Muscle layer of colon (tissue), 2 donors: ENCODE data around the gene PDE6G.
"Not testable (repeated sequence)": the region's sequence is repeated elsewhere in the genome, so short reads cannot be mapped to it uniquely, and the experiment has no call there.

Source experiments
- H3K27ac ChIP-seq: one replicate; pipeline ENCODE4 v1.7.0; 2013; ENCODE audit warnings: low read depth, mild to moderate bottlenecking, low read length, moderate library complexity
- H3K27me3 ChIP-seq, 2 donors: one replicate each; pipeline ENCODE4 v1.7.0; 2013; ENCODE audit warnings: low read length in 2 of 2, mild to moderate bottlenecking in 2 of 2; ENCODE audit not compliant: insufficient read depth in 2 of 2, control insufficient read depth in 1 of 2
- H3K36me3 ChIP-seq: one replicate; pipeline ENCODE4 v1.7.0; 2013; ENCODE audit warnings: mild to moderate bottlenecking, low read length; ENCODE audit not compliant: insufficient read depth
- H3K4me1 ChIP-seq: one replicate; pipeline ENCODE4 v1.7.0; 2013; ENCODE audit warnings: mild to moderate bottlenecking, low read length; ENCODE audit not compliant: insufficient read depth
- H3K4me3 ChIP-seq, 2 donors: one replicate each; pipeline ENCODE4 v1.7.0; 2013; ENCODE audit warnings: low read length in 2 of 2, low read depth in 1 of 2, mild to moderate bottlenecking in 1 of 2, moderate library complexity in 1 of 2
- H3K9ac ChIP-seq: one replicate; pipeline ENCODE4 v1.7.0; 2013; ENCODE audit warnings: low read length
- H3K9me3 ChIP-seq: one replicate; pipeline ENCODE4 v1.7.0; 2013; ENCODE audit warnings: mild to moderate bottlenecking, low read length
- donor health status: abdominal sarcoma.
- donor health status: Adenocarcinoma of cecum.

The PDE6G gene

DNA sequence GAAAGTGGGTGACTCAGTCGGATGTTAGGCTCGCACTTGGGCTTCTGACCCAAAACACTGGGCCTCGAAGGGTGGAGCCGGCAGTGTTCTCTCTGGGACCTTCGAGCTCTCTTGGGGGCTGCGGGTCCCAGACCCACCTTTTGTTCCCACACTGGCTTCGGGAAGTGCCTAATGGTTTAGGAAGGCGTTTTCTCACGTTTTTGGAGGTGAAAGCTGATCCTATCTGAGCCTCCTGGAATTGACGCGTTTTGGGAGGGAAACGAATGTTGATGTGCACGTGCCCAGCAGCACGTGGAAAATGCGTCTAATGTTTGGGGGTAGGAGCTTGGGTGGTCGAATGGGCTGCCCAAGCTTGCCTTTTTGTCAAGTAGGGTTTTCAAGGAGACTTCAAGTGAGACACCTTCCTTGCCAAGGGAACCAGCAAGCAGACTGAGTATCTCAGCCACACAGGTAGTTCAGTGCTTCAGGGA is 28.1 kb upstream of the PDE6G start:
- Histone ChIP-seq H3K4me3 (peak overlapping the region; percentile 82 to 86), H3K36me3 (peaks cover 34% of the 10 kb centered on the region), H3K9me3 (no peaks in the 10 kb centered on the region), H3K4me1 (peaks cover 22% of the 10 kb centered on the region), H3K27ac (peak overlapping the region; percentile 55), H3K9ac (peak overlapping the region; percentile 51), H3K27me3 (no peaks in the 10 kb centered on the region)

DNA sequence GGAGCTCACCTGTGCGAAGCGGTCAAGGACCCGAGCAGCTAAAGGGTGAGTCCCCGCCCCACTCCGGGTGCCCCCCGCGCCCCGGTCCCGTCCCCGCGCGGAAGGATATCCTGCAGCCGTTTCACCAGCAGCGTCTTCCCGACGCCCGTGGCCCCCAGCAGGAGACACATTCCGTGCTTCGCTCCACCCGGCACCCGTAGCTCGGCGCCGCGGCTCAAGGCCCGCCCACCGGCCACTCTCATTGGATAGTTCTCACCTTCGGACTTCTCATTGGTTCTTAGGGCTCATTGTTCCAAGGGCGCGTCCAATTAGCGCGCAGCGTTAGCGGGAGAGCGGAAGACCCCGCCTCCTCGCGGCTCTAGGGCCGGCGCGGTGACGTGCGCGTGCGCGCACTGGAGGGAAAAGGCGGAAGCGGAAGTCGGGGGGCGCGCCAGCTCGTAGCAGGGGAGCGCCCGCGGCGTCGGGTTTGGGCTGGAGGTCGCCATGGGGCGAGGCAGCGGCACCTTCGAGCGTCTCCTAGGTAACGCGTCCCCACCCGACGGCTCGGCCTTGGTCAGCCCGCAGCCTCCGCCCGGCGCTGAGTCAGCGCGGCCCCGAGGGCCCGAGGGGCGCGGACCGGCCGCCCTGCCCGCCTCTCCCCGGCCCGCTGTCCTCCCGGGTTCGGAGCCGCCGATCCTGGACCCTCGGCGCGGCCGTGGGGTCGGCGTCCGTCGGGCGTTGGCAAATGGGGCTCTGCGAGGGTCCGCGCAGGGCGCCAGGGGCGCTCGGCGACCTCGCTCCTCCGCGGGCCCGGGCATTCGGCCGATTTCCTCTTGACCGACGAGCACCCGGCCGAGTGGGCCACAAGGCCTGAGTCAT is 27.5 kb upstream of the PDE6G start, which contains the start of the genes ARL16 and HGS:
Gene ARL16, minus strand, starts transcription at position 214 of the 858 bp plus-strand sequence. Its CDS starts 44 bp downstream, at position 170.
Gene HGS, plus strand, starts transcription at position 428 of the 858 bp plus-strand sequence. Its CDS starts 56 bp downstream, at position 484.
- peak within 1 kb of the TSS; percentile 51 for H3K9ac ChIP-seq
- H3K27ac ChIP-seq, result peak within 1 kb of the TSS; percentile 81
- H3K4me1 ChIP-seq, result peaks cover 22% of the 10 kb centered on the region
- no peaks in the 10 kb centered on the region for H3K9me3 ChIP-seq
- peak within 1 kb of the TSS; percentile 82 to 86 for H3K4me3 ChIP-seq
- H3K36me3 ChIP-seq, result peaks cover 30% of the 10 kb centered on the region
- no peaks in the 10 kb centered on the region for H3K27me3 ChIP-seq

DNA sequence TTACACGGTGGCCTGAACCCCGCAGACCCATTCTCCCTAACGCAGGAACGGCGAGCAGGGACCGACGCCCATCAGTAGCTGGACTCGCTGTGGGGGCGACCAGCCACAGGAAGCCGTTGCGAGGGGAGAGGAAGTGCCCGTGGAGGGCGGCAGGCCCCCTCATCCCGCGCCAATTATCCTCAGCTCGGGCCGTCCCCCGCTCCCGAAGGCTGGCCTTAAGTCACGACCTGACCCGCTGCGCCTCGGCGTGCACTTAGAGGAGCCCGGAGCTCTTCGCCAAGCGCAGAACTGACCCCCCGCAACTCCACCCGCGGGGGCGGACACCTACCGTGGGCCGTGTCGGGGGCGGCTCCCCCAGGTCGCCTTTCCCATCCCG is 26.9 kb upstream of the PDE6G start:
- H3K27ac ChIP-seq, result peak overlapping the region; percentile 81
- H3K4me3 ChIP-seq, result peak overlapping the region; percentile 82 to 84
- H3K9me3 ChIP-seq, result no peaks in the 10 kb centered on the region
- H3K36me3 ChIP-seq, result peaks cover 25% of the 10 kb centered on the region
- H3K9ac ChIP-seq, result peak overlapping the region; percentile 24
- H3K4me1 ChIP-seq, result peaks cover 22% of the 10 kb centered on the region
- no peaks in the 10 kb centered on the region for H3K27me3 ChIP-seq

DNA sequence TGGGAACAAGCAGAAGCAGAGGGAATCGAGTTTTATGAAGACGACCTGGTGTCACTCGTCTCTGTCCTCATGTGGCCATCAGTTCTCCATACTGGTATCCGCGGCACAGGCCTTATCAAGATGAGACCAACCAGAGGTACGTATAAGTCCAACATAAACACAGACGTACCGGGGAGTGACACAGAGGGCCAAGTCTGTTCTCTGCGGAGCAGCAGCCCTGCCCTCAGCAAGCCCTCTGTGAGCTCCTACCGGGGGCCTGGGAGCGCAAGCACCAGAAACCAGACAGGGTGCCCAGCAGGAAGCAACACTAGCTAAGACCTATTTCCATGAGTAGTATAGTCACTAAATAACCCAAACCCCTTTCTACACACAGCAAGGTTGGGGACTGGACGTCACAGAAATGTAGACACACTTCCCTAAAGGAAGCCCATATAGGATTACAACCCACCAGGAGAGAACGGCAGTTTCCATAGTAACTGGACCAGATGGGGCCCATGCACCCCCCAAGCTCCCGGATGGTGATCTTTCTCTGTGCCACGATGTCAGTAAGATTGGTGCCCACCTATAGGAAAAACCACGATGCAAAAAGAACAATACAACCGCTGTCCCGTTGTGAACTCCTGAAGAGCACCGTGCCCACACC is 26.3 kb upstream of the PDE6G start:
- Histone ChIP-seq H3K9me3 (no peaks in the 10 kb centered on the region), H3K27ac (peak overlapping the region; percentile 81), H3K27me3 (no peaks in the 10 kb centered on the region), H3K9ac (peak overlapping the region; percentile 24), H3K4me1 (peaks cover 22% of the 10 kb centered on the region), H3K36me3 (peaks cover 23% of the 10 kb centered on the region), H3K4me3 (peak overlapping the region; percentile 82 to 84)

DNA sequence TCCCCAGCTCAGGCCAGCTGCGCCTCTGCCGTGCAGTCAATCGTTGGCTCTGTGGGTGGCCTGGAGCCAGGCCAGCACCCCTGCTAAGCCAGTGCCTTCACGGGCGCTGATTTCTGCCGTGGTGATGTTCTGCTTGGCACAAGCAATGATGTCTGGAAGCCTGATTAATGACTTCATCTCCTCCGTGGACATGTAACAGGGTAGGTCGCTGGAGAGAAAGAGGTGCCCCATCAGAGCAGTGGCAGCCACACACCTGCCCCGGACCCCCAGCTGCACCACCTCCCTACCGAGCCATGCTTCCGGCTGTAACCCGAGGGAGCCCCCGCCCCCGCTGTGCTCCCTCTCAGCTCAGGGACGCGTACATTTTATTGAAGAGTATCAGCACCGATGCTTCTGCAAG is 25.3 kb upstream of the PDE6G start:
- Histone ChIP-seq H3K27ac (no peak overlapping the region), H3K4me1 (peaks cover 22% of the 10 kb centered on the region), H3K4me3 (no peak overlapping the region), H3K27me3 (no peaks in the 10 kb centered on the region), H3K9me3 (no peaks in the 10 kb centered on the region), H3K36me3 (peaks cover 12% of the 10 kb centered on the region), H3K9ac (no peak overlapping the region)

DNA sequence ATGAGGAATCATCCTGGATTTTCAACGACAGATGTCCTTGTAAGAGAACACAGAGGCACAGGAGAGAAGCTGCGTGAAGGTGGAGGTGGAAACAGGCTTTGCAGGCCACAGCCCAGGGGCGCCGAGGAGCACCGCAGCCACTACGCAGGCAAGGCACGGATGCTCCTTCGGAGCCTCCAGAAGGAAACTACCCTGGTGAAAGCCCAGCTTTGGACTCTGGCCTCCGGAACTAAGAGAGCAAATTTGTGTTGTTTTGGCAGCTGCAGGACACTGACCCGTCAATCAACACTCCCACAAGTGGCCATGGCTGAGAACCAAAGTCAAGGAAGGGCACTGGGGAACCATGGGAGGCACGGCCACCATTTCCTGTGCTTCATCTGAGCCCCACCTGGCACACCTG is 23.8 kb upstream of the PDE6G start:
- Histone ChIP-seq H3K4me3 (no peak overlapping the region), H3K27ac (no peak overlapping the region), H3K4me1 (peaks cover 15% of the 10 kb centered on the region), H3K9me3 (no peaks in the 10 kb centered on the region), H3K9ac (no peak overlapping the region), H3K36me3 (no peaks in the 10 kb centered on the region), H3K27me3 (no peaks in the 10 kb centered on the region)

DNA sequence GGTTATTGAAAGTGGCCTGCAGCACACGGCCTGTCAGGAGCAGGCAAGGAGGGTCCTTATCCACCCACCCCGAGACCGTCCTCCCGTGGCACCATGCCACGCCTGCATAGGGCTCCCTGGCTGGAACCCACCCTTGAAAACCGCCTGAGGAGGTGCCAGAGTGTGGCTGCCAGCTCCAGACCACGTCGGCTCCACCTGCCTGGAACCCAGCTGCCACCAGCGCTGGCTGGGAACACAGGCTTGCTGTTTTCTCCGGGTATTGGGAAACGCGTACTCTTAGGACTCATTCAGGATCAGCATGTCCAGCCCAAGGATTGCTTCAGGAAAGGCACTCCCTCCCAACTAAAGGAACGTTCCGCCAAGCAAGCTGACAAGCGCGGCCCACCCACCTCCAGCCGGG is 20.6 kb upstream of the PDE6G start:
- H3K9me3 ChIP-seq, result no peaks in the 10 kb centered on the region
- no peak overlapping the region for H3K4me3 ChIP-seq
- H3K4me1 ChIP-seq, result no peaks in the 10 kb centered on the region
- no peaks in the 10 kb centered on the region for H3K27me3 ChIP-seq
- no peak overlapping the region for H3K27ac ChIP-seq
- peaks cover 12% of the 10 kb centered on the region for H3K36me3 ChIP-seq
- no peak overlapping the region for H3K9ac ChIP-seq

DNA sequence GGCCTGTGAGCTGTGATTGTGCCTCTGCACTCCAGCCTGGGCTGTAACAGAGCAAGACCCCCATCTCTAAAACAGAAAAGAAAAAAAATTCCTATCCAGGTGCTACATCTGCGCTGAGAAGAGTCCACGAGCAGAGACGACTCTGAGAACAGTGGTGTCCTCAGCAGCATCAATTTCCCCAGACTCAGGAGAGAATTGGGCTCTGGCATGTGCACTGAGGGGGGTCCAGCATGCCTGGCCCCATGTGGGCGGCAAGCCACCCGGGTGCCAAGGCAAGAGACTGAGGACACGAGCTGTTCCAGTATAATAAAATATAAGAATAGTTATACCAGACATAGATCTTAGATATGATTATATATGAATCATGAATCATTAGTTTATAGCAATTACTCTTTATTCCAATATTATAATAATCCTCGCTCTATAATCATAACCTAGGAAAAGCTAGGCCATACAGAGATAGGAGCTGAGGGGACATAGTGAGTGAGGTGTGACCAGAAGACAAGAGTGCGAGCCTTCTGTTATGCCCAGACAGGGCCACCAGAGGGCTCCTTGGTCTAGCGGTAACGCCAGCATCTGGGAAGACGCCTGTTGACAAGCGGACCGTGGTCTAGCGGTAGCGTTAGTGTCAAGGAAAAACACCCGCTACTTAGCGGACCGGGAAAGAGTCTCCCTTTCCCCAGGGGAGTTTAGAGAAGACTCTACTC is 19.3 kb upstream of the PDE6G start:
- not testable (repeated sequence) for H3K27ac ChIP-seq, H3K4me1 ChIP-seq, H3K9me3 ChIP-seq, H3K9ac ChIP-seq, H3K4me3 ChIP-seq, H3K27me3 ChIP-seq
- H3K36me3 ChIP-seq, result peaks cover 22% of the 10 kb centered on the region

DNA sequence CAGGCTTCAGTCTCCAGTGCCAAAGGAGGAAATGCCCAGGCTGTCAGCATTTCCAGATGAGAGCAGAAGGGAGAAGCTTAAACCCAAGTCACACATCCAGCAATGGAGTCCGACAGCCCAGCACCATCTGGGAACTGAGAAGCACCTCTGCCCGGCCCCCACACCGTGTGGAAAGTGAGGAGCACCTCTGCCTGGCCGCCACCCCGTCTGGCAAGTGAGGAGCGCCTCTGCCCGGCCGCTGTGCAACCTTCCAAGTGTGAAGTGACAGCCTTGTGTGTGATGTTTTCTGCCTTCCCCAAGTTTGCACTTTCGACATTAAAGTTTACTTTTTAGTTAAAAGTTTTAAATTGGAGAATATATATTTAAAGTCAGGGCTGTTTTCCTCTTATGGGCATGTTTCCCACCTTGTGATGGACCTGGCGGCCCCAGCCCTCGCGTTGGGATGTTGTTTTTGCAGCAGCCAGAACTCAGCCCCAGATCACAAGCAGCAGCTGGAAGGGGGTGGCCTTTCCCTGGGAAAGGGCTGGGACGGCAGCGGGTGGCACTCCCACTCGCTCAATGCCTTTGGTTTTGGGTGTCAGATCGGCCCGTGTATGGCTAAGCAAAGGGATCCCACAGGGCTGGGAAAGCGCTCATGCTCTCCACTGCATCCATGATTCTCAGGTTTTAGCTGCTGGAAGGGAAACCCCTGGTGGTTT is 17.4 kb upstream of the PDE6G start:
- Histone ChIP-seq H3K36me3 (peaks cover 32% of the 10 kb centered on the region), H3K4me3 (no peak overlapping the region), H3K4me1 (no peaks in the 10 kb centered on the region), H3K9ac (no peak overlapping the region), H3K9me3 (no peaks in the 10 kb centered on the region), H3K27ac (no peak overlapping the region), H3K27me3 (no peaks in the 10 kb centered on the region)

DNA sequence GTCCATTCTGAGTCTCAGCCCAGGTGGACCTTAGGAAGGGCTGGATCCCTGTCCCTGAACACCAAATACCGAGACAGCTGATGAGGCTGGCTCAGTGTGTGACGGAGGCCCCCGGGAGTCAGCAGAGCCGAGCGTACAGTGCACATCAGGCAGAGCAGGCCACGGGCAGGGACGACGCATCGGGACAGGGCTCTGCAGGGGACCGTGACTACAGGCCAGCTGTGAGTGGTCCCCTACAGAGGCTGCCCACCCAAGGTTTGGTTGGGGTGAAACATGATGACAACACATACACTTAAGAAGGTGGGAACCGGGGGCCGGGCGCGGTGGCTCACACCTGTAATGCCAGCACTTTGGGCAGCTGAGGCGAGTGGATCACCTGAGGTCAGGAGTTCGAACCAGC is 16.6 kb upstream of the PDE6G start:
- Histone ChIP-seq H3K9me3 (no peaks in the 10 kb centered on the region), H3K4me3 (no peak overlapping the region), H3K36me3 (peaks cover 32% of the 10 kb centered on the region), H3K4me1 (peaks cover 4% of the 10 kb centered on the region), H3K9ac (no peak overlapping the region), H3K27me3 (no peaks in the 10 kb centered on the region), H3K27ac (no peak overlapping the region)

DNA sequence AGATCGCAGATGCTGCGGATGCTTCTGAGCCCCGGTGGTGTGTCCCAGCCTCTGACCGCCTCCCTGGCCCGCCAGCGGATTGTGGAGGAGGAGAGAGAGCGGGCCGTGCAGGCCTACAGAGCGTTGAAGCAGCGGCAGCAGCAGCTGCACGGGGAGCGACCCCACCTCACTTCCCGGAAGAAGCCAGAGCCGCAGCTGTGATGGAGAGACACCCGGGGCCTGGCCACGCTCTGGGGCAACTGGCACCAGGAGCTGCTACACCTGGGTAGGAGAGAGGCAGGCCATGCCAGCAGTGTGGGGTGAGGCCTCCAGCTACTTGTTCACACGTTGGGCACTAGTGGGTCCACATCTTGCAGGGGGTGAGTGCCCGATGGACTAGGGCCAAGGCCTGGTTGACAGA is 16.2 kb upstream of the PDE6G start:
- H3K4me3 ChIP-seq, result no peak overlapping the region
- H3K9me3 ChIP-seq, result no peaks in the 10 kb centered on the region
- peaks cover 9% of the 10 kb centered on the region for H3K4me1 ChIP-seq
- no peak overlapping the region for H3K27ac ChIP-seq
- H3K9ac ChIP-seq, result no peak overlapping the region
- H3K27me3 ChIP-seq, result no peaks in the 10 kb centered on the region
- H3K36me3 ChIP-seq, result peaks cover 32% of the 10 kb centered on the region
